PC-3 (cell line): ENCODE data around the gene INO80E. TPM values are rescaled to one million over a fixed set of nuclear protein-coding genes. Genes with fewer than 3 reads are reported as not detected.

ENCODE experiments used
- ATAC-seq: fragments of 200-7000 bp; cut with Tn5 transposase; 2 replicates; pipeline ENCODE4 v1.9.1; 2020; ENCODE audit warnings: mild to moderate bottlenecking, moderate library complexity
- BruUV-seq: library from RNA; stranded (reverse); fragments of 400-500 nt; replicated peaks from 2 replicates; lab custom pipeline; 2021; lab: Mats Ljungman, UMichigan
- CTCF ChIA-PET: fragments of 300-600 bp; sonication (Branson Sonifier 250); formaldehyde crosslinking; loops from one replicate; lab custom pipeline; 2022; ENCODE audit warnings: antibody characterized with exemption; lab: Charles Lee
- POLR2A ChIA-PET: fragments of 300-600 bp; sonication (Branson Sonifier 250); formaldehyde crosslinking; loops from one replicate; lab custom pipeline; 2022; ENCODE audit warnings: antibody characterized with exemption; ENCODE audit not compliant: unreplicated experiment; lab: Charles Lee
- DNase-seq: peaks from one replicate; pipeline ENCODE4 v3.0.0-alpha.2; 2015
- H2AFZ ChIP-seq: fragments of 300-600 bp; sonication (generic); 2 replicates; pipeline ENCODE4 v1.6.0; 2016; ENCODE audit warnings: antibody characterized with exemption, low read length
- H3F3A ChIP-seq: fragments of 300-600 bp; sonication (generic); one replicate; pipeline ENCODE4 v1.6.0; 2017; ENCODE audit warnings: antibody characterized with exemption, low read length, control low read depth, mild to moderate bottlenecking; ENCODE audit not compliant: unreplicated experiment
- H3K27ac ChIP-seq: fragments of 300-600 bp; sonication (generic); 2 replicates; pipeline ENCODE4 v1.5.1; 2016; ENCODE audit warnings: mild to moderate bottlenecking, low read length
- H3K27me3 ChIP-seq: fragments of 300-600 bp; sonication (generic); 2 replicates; pipeline ENCODE4 v1.6.1; 2016; ENCODE audit warnings: low read length, mixed read lengths
- H3K36me3 ChIP-seq: fragments of 300-600 bp; sonication (generic); 2 replicates; pipeline ENCODE4 v1.6.1; 2016; ENCODE audit warnings: low read depth, mixed run types, low read length, mixed read lengths
- H3K4me1 ChIP-seq: fragments of 300-600 bp; sonication (generic); 2 replicates; pipeline ENCODE4 v1.5.1; 2016; ENCODE audit warnings: low read length; ENCODE audit not compliant: insufficient read depth
- H3K4me2 ChIP-seq: fragments of 300-600 bp; sonication (generic); 2 replicates; pipeline ENCODE4 v1.6.0; 2016; ENCODE audit warnings: low read length
- H3K4me3 ChIP-seq: fragments of 300-600 bp; sonication (generic); 2 replicates; pipeline ENCODE4 v1.5.1; 2016; ENCODE audit warnings: mild to moderate bottlenecking, low read length, mixed read lengths
- H3K79me2 ChIP-seq: fragments of 300-600 bp; sonication (generic); 2 replicates; pipeline ENCODE4 v1.6.1; 2017; ENCODE audit warnings: low read length, mixed read lengths
- H3K9ac ChIP-seq: fragments of 300-600 bp; sonication (generic); 2 replicates; pipeline ENCODE4 v1.6.0; 2016; ENCODE audit warnings: mild to moderate bottlenecking, low read length
- H3K9me2 ChIP-seq: fragments of 300-600 bp; sonication (generic); replicated peaks from 2 replicates; pipeline ENCODE4 v1.6.1; 2016; ENCODE audit warnings: mixed run types, low read length, mixed read lengths
- H3K9me3 ChIP-seq: fragments of 300-600 bp; sonication (generic); 2 replicates; pipeline ENCODE4 v1.6.1; 2016; ENCODE audit warnings: low read length, mixed read lengths
- H4K20me1 ChIP-seq: fragments of 300-600 bp; sonication (generic); 2 replicates; pipeline ENCODE4 v1.6.1; 2016; ENCODE audit warnings: low read length, mixed read lengths
- CTCF ChIP-seq: fragments of 300-600 bp; sonication (generic); conservative IDR thresholded peaks from 2 replicates; pipeline ENCODE4 v1.5.1; 2017; ENCODE audit warnings: antibody characterized with exemption, low read depth, mild to moderate bottlenecking, low read length
- EZH2 ChIP-seq: fragments of 300-600 bp; sonication (generic); IDR thresholded peaks from one replicate; pipeline ENCODE4 v1.6.1; 2017; ENCODE audit warnings: antibody characterized with exemption, mild to moderate bottlenecking, low read length; ENCODE audit not compliant: unreplicated experiment
- EZH2phosphoT487 ChIP-seq: fragments of 300-600 bp; sonication (generic); IDR thresholded peaks from 2 replicates; pipeline ENCODE4 v1.6.1; 2018; ENCODE audit warnings: mild to moderate bottlenecking, antibody characterized with exemption, low read length, borderline replicate concordance
- intact Hi-C: fragments of 100-400 bp; cut with micrococcal nuclease; formaldehyde crosslinking; loops from 2 replicates; pipeline ENCODE4 v1.9.0; 2023
- total RNA-seq: library from RNA; depleted of rRNA; stranded (reverse); fragments of >200 nt; gene quantifications from 2 replicates; pipeline ENCODE4 v1.2.3, GENCODE V29; 2014

Gene INO80E
- total RNA-seq, 1 experiment from 2014 or later, result 70.3 TPM

GRCh38 chr16:29950806-29951461, 45.1 kb upstream of the INO80E start:
- Histone ChIP-seq H3K27ac (no peak overlapping the region), H3K4me1 (no peaks in the 10 kb centered on the region), H3F3A (no peaks in the 10 kb centered on the region), H3K36me3 (no peaks in the 10 kb centered on the region), H3K9ac (no peak overlapping the region), H3K4me3 (no peak overlapping the region), H3K4me2 (no peak overlapping the region), H3K9me3 (no peaks in the 10 kb centered on the region), H4K20me1 (no peaks in the 10 kb centered on the region), H3K27me3 (no peaks in the 10 kb centered on the region), H2AFZ (no peak overlapping the region), H3K9me2 (no peaks in the 10 kb centered on the region), H3K79me2 (no peaks in the 10 kb centered on the region)
- TF ChIP-seq EZH2phosphoT487, result no peak
- ATAC-seq, result no peak
- intact Hi-C loops, result no loop called here
- no TSS peak for BruUV-seq
- CTCF ChIA-PET, result no interaction called here
- no peak for DNase-seq
- POLR2A ChIA-PET, result no interaction called here

GRCh38 chr16:29951625-29952365, 44.2 kb upstream of the INO80E start:
- Histone ChIP-seq H3K9ac (no peak overlapping the region), H3K9me2 (no peaks in the 10 kb centered on the region), H3F3A (no peaks in the 10 kb centered on the region), H3K79me2 (no peaks in the 10 kb centered on the region), H3K4me1 (no peaks in the 10 kb centered on the region), H4K20me1 (no peaks in the 10 kb centered on the region), H3K9me3 (no peaks in the 10 kb centered on the region), H3K27me3 (no peaks in the 10 kb centered on the region), H3K36me3 (no peaks in the 10 kb centered on the region), H3K4me3 (no peak overlapping the region), H3K27ac (no peak overlapping the region), H2AFZ (no peak overlapping the region), H3K4me2 (no peak overlapping the region)
- ChIA-PET POLR2A (no interaction called here), CTCF (no interaction called here)
- intact Hi-C loops, result no loop called here
- DNase-seq (no peak), ATAC-seq (no peak)
- no TSS peak for BruUV-seq
- no peak for TF ChIP-seq EZH2
- TF ChIP-seq EZH2phosphoT487, result no peak

- H3K27me3 ChIP-seq, result no peaks in the 10 kb centered on the region
- no peak overlapping the region for H3K9ac ChIP-seq
- no peak overlapping the region for H3K27ac ChIP-seq
- H3K79me2 ChIP-seq, result no peaks in the 10 kb centered on the region
- ChIA-PET POLR2A (no interaction called here), CTCF (no interaction called here)
- H3K4me1 ChIP-seq, result peaks cover 11% of the 10 kb centered on the region
- DNase-seq (no peak), ATAC-seq (no peak)
- no TSS peak for BruUV-seq
- no peak overlapping the region for H3K4me3 ChIP-seq
- H3K36me3 ChIP-seq, result no peaks in the 10 kb centered on the region
- H3K4me2 ChIP-seq, result no peak overlapping the region
- TF ChIP-seq CTCF (no peak), EZH2phosphoT487 (no peak), EZH2 (no peak)
- intact Hi-C loops, result no loop called here
- H3K9me2 ChIP-seq, result no peaks in the 10 kb centered on the region
- H4K20me1 ChIP-seq, result no peaks in the 10 kb centered on the region
- no peaks in the 10 kb centered on the region for H3F3A ChIP-seq
- H3K9me3 ChIP-seq, result no peaks in the 10 kb centered on the region
- H2AFZ ChIP-seq, result no peak overlapping the region
Observed at GRCh38 chr16:29958756-29959155, 37.3 kb upstream of the INO80E start.
